Hepatic stellate cell (primary cell): Measurements from ENCODE around the gene CABLES1.
A peak's percentile ranks its signal among the peaks of the same experiment; 100 is the strongest.

Experiments
- DNase-seq: peaks from one replicate; pipeline ENCODE4 v3.0.0; 2011; ENCODE audit warnings: low spot score

The CABLES1 gene

DNA sequence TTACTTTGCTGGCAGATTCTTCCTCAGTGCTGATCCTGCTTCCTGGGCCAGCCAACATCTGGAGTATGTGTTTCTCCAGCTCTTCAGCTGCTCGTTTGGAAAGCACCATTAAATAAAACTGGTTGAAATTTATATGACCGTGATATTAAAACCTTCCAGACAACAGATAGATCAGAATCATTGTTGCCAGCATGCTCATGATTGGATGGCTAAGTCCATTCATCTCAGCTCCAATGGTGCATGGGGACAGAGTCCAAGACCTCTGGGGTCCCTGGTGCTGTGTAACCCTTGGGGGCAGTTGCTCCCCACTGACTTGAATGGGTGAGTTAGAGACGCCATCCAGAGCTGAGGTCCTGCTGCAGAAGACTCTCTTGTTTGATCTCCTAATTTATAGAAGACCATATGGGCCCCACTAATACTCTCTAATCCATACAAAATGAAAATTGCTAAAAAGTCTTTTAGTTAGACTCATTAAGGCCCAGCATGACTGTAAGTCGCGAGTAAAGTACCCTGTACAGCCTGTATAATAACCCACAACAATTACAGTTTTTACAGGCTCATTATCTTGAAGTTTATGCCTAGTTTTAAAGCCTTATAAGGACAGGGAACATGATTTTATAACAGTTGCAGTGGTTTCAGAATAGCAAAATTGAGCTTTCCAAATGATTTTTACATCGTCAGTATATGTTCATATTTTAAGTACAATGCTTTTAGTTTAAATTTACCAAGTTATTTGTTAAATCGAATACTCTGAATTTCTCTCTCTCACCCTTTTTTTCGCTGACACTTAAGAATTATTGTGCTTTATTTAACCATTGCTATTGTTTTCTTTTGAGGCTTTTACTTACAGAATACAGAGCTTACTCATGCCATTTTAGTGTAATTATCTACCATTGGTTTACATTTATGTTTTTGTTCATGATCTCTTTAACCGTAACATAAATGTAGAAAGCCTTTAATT lies 60.0 kb downstream of the CABLES1 start:
- DNase-seq = no peak

DNA sequence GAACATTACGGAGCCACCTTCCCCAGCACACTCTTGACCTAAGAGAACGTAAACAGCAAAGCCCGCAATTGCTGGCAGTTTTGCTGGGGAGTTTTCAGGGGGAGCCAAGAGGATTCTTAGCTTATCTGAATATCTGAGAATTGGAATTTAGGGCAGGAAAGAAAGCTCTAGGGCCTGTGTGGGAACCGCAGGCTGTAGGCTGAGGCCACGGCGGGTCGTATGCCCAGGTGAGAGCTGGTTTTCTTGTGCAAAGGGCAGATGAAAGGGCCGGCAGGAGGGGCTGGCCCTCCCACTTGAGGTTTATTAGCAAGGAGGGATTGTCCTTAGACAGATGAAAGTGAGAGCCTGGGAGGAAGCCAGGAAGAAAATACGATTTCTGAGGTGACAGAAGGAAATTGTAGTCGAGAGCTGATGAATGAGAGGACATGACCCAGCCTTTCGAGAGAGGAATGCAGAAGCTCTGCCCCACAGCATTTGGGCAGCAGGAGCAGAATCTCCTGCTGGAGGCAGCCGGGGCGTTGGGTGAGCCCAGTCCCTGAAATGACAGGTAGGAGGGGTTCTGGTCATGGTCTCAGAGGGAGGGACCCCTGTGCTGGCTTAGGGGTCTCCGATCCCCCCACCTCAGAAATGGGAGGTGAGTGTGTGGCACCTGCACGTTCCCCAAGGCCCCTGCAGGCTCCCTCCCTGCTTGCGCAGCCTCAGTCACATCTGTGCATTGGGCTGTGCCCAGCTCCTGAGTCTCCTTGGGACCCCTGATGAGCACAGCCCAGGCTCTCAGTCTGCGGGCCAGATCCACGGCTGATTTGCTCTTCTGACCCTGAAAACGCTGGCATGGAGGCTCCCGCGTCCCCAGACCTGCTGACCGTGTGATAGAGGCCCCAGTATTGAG lies 61.1 kb downstream of the CABLES1 start:
- no peak for DNase-seq

DNA sequence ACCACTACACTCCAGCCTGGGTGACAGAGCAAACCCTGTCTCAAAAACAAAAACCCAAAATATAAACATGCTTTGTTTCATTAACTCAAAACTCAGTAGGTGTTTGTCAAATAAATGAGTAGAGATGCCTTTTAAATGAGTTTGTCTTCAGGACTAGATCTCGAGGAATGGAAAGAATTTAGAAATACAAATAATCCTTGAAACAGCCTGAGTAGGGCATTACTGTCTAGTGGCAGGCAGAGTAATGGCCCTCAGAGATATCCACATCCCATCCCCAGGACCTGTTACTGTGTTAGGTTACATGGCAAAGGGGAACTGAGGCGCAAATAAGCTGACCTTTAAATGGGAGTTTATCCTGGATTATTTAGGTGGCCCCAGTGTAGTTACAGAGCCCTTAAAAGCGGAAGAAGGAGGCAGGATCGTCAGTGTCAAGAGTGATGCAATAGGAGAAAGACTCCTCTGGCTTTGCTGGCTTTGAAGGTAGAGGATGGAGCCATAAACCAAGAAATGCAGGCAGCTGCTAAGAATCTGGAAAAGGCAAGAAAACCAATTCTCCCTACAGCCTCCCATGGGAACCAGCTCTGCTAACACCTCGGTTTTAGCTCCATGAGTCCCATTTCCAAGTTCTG lies 63.0 kb downstream of the CABLES1 start:
- peak; percentile 26 for DNase-seq

DNA sequence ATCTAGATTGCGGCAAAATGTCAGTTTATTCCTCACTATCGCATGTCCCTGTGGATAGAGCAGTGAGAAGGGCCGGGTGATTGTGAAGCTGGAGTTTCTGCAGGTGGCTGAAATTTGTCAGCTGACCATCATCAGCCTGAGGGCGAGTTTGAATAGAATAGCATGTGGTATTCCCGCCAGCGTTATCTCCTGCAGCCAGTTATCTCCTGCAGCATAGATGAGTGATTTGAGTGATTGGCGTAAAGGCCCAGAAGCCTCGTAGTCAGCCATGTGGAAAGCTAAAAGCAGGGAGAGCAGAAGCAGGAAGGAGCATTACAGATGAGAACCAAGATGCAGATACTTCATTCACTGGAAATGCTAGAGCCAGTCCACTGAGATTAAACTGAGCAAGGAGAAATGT lies 65.5 kb downstream of the CABLES1 start:
- no peak for DNase-seq

DNA sequence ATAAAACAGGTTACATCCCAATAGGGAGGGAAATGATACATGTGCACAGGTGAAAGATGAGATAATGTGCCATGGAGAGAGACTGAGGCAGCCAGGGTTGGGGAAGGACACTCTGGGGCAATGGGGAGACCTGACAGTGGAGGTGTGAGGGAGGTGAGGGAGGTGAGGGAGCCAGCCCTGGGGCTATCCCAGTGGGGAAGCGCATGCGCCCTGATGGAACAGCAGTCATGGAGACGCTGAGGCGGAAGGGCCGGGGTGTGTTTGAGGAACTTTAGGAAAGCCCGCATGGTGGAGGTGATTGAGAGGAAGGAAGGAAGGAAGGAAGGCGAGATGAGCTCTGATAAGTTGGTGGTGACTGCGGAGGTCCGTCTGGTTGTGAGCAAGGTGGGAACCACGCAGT lies 66.5 kb downstream of the CABLES1 start:
- DNase-seq = no peak

DNA sequence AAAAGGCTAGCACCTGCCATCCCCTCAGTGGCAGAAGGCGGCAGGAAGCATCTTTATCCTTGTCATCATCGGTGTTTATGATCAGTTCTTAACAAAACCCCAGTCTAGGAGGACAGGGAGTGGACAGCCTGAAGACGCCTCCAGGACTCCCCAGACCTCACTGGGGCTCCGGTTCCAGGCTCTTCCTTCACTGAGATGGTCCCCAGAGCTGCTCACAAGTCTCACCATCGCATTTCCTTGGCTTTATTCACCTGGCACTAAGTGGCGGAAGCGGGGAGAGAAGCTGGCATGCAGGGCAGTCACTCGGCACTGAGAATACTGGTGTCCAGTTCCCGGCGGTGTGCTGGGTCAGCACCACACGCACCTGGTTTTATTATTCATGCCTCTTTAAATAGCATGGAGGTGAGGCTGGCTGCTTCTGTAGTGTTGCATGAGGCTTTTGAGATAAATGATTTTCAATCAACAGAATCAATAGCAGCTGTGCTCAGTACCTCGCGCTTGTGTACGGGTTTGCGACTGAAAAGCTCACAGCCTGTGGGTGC lies 68.7 kb downstream of the CABLES1 start:
- DNase-seq = no peak

DNA sequence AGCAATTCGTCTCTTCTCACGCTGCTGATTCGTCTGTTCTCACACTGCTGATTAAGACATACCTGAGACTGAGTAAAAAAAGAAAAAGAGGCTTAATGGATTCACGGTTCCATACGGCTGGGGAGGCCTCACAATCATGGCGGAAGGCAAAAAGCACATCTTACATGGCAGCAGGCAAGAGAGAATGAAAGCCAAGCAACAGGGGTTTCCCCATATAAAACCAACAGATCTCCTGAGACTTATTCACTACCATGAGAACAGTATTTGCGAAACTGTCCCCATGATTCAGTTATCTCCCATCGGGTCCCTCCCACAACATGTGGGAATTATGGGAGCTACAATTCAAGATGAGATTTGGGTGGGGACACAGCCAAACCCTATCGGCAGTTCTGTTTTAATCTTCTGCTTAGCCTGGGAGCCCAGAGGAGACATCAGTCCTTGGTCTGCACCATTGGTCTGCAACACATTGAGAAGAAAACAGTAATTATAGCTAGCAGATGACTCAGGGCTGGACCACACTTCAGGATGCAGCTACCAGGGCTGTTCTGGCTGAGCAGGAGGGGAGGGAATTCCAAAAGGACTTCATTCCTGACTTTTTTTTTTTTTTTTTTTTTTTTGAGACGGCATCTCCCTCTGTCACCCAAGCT lies 69.4 kb downstream of the CABLES1 start:
- DNase-seq = peak; percentile 25

DNA sequence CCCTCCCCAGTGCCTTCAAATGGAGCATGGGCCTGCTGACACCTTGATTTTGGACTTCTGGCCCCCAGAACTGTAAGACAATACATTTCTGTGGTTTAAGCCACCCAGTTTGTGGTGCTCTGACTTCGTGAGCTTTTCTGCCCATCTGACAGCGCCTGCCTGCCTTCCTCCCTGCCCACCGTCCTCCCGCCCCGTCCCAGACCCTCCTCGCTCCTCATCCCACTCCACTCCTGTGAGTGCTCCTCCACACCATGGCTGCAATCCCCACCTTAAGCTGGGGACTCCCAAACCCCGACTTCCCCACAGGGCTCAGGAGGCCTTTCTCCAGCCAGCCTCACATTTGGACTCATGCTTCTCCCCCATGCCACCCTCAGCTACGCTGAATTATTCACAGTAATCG lies 70.7 kb downstream of the CABLES1 start:
- no peak for DNase-seq

DNA sequence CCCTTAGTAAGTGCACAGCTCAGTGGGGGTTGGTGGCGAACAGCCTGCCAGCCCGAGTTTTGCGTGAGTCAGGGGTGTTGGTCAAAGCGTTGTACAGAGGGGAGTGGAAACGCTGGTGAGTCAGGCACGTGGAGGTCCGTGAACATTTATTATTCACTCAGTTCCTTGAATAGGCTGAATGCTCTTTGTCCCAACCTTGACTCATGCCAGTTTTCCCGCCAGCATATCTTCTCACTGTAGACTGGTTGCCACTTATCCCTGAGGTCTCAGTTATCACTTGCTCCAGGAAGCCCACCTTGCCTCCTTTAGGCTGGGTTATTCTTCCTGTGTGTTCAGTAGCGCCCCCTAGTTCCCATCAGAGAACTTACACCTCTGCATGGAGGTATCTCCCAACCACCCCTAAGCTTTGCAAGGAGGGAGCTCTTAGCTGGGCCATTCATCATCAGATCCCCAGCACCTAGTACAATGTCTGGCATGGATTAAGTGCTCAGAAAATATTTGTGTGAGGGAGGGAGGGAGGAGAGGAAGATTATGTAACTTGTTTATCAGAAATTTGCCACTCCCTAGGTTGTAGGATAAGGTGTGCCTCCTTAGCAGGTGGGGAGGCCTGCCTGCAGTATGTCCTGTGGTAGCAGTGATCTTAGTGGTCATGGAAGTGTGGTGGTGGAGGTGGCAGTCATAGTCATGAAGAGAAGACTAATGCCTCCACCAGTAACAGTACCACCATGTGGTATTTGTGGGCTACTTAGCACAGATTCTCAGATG lies 72.1 kb downstream of the CABLES1 start:
- no peak for DNase-seq

DNA sequence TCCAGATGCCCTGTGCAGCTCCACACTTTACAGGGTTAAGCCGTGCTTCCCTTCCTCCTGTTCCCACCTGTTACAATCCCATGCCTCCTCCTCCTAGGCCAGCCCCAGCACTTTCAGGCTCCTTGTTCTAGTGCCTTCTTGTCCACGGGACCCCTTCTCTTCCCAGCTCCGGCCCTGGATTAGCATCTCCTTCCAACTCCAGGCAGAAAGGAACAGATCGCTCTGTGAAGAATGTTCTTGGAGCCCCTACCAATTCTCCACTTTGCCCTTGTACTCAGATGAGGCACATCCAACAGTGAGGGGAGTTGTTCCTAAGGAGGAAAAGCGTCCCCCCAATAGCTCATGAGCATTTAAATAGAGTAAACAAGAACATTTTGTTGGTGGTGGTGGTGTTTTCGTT lies 72.7 kb downstream of the CABLES1 start:
- DNase-seq = no peak

DNA sequence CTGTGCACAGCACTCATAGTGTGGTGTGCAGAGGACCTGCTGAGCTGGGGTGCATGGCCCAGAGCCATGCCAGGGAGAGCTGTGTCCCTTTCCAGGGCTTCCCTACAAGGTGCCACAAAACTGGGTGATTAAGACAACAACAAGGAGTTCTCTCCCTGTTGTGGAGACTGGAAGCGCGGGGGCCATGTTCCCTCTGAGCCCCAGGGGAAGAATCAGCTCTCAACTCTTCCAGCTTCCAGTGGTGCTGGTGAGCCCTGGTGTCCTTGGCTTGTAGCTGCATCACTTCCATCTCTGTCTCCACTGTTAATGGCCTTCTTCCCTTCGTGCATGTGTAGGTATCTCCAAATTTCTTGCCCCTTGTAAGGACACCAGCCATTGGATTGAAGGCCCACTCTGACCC lies 73.3 kb downstream of the CABLES1 start:
- no peak for DNase-seq

DNA sequence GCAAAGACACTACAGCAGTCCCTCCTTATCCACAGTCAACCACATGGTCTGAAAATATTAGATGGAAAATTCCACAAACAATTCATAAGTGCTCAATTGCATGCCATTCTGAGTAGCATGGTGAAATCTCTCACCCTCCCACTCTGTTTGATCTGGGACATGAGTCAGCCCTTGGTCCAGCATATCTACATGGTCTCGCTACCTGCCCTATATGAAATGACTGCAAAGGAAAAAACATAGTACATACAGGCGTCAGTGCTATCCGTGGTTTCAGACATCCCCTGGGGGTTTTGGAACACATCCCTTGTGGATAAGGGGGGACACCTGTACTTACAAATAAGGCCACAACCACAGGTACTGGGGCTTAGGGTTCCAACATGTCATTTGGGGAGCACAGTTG lies 73.7 kb downstream of the CABLES1 start:
- DNase-seq = no peak

DNA sequence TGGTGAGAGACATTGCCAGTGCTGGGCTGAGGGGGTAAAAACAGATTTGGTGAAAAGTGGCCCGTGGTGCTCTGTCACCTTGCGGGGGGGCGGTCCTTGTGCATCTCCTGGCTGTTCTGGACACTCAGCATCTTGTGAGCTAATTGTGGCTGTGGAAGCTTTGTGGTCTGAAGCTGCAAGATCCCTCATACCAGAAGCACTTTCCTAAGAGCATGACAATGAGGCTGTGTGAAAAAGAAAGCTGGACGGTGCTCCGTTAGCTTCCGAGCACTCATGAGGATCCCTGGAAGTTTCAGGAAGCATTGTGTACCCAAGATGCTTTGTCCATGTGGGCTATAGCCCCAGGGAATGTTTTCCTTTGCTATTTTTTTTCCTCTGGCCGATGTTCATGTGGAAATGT lies 74.5 kb downstream of the CABLES1 start:
- no peak for DNase-seq

DNA sequence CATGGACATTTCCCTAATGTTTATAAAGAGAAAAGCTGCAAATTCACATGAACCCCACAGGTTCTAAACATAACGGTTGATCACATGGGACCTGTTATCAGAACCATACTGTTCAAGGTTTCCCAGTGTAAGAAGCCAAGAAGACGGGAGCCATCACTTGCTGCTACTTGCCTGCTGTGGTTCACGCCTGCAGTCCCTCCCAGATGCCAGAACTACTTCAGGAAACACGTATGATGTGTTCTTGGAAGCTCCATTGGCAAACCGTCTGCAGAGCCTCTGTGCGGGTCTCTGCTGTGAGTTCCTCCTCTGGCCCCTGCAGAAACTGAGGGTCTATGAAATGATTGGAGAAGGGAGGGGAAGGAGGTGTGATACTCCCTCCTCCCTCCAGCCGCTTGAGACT lies 75.2 kb downstream of the CABLES1 start:
- no peak for DNase-seq

DNA sequence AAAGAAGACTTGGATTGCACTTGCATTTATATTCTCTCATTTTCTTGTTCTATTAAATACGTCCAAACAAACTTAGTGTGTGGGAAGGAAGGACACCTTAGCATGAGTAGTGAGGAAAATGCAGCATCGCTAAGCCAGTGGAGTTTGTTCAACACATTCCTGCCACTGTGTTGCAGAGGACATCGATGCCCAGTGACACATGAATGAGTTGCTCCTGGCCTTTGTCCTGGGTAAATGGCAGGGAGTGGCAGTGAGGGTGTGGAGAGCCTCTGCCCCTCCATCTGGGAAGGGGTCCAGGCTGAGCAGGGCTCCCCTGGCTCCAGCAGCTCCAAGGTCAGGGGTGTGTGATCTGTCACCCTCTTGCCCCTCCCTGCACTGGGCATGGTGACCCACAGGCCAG lies 75.9 kb downstream of the CABLES1 start:
- no peak for DNase-seq

DNA sequence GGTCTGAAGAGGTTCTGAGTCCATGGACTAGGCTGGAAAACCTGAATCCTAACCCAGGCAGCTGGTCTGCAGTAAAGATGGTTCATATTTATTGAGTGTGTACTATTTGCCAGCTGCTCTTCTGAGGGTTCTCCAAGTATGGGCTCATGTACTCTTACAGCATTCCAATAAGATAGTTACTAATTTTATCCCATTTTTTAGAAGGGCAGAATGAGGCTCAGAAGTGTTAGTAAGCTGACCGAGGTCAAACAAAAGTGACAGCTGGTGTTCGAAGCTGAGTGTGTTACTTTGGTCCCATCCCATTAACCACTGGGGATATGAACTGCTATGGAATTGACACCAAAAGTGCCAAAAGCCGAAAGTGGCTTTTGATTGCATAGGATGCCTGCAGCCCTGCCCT lies 76.9 kb downstream of the CABLES1 start:
- DNase-seq = no peak

DNA sequence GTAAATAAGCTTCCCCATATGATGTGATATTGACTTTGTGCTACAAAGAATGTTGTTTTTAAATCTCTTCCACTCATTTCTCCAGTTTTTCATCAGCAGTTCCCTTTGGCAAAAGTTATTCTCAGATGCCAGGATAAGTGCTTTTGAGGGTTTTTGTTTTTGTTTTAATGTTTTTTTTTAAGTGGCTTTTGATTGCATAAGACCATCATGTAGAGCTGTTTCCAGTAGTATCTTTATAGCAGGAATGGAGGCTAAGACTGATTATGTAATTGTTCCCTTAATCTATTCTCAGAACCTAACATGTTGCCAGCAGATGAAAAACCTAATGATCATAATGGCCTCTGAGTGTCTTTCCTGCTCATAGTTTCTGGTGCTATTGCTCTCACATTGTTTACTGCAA lies 77.9 kb downstream of the CABLES1 start:
- DNase-seq = no peak

DNA sequence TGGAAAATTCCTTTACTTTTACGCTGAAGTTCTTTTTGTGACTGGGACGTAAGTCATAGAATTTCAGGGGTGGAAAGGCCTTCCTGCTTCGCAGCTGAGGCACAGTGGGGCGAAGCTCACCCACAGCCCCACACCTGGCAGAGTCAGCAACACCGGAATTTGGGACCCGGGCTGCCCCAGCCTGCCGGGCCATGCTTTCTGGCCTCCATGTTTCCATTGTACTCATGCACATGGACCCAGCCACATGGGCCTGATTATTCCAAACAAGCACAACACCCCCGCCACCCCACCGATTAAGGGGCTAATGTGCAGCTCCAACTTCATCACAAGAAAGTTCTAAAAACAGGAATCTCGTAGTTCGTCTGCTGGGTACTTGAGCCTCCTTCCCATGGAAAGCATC lies 82.5 kb downstream of the CABLES1 start:
- DNase-seq = no peak

DNA sequence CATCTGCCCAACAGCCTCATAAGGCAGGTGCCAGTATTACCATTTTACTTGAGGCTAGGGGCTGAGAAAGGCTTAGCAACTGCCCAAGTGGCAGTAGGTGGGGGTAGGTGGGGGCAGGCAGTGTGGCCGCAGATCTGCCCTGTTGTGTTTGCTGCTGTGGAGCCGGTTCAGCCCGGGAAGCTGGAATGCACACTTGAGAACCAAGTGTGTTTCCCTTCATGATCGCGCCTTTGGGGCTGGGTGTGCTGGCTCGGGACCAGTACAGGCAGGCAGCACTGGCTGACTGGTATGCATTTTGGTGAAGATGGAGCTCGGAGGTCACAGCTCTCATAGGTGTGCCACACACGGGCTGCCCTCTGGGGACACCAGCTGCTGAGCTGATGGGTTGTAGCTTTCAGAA lies 85.1 kb downstream of the CABLES1 start:
- no peak for DNase-seq

DNA sequence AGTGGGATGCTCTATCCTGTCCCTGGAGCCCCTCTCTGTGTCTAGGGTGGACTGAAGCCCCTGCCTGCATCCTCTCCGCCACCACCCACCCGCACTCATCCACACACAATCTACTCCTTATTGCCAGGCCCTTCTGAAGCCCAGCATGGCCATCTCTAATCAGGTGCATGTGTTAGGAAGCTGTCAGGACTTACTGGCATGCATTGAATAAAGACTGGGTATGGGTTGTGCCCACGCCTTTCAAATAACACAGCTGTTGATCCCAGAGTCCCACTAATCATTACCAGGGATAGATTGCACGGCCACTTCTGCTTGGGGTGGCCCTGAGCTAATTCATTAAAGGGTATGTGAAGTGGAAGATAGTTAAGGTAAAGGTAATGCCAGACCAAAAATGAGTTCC lies 88.4 kb downstream of the CABLES1 start:
- DNase-seq = no peak

DNA sequence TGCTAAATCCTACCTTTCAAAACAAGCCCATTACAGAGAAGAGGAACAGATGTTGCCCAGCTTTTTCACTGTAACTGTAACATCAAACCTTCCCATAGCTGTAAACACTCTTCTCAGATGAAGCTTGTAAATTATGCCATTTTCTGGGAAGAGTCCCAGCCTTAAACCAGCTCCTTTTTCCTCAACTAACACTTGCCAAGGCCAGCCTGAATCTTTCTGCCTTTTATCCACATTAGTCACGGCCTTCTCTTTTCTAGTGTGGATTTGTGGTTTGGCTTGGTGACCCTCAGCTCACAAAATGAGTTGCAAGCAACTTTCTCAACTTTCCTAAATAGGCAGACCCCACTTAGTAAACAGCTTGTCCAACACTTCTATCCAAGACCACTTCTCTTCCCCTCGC lies 90.2 kb downstream of the CABLES1 start:
- peak; percentile 73 for DNase-seq
